Suprapubic skin (tissue), 4 donors: ENCODE measurements around the gene EIF5. TPM values are rescaled to one million over a fixed set of nuclear protein-coding genes. Genes with fewer than 3 reads are reported as not detected.

Experiments
- DNase-seq, 2 donors: peaks; one replicate each; pipeline ENCODE4 v3.0.0-alpha.2; 2019; ENCODE audit warnings: low spot score in 2 of 2
- H3K27ac ChIP-seq: fragments of 200-600 bp; sonication (generic); one replicate; pipeline ENCODE4 v1.5.1; 2019
- H3K27me3 ChIP-seq: fragments of 200-600 bp; sonication (generic); one replicate; pipeline ENCODE4 v1.5.1; 2019
- H3K36me3 ChIP-seq: fragments of 200-600 bp; sonication (generic); one replicate; pipeline ENCODE4 v1.5.1; 2019
- H3K4me1 ChIP-seq: fragments of 200-600 bp; sonication (generic); one replicate; pipeline ENCODE4 v1.5.1; 2019
- H3K4me3 ChIP-seq: fragments of 200-600 bp; sonication (generic); one replicate; pipeline ENCODE4 v1.5.1; 2019; ENCODE audit warnings: mild to moderate bottlenecking
- H3K9me3 ChIP-seq: fragments of 200-600 bp; sonication (generic); one replicate; pipeline ENCODE4 v1.5.1; 2019
- EP300 ChIP-seq: sonication (generic); formaldehyde crosslinking; IDR thresholded peaks from one replicate; pipeline ENCODE4 v1.6.1; 2017; ENCODE audit warnings: antibody characterized with exemption
- POLR2A ChIP-seq, 2 donors: fragments of 450-650 bp; IDR thresholded peaks; one replicate each; pipeline ENCODE4 v1.6.1; 2017; ENCODE audit warnings: antibody characterized with exemption in 2 of 2, mild to moderate bottlenecking in 2 of 2, moderate library complexity in 2 of 2
- POLR2AphosphoS5 ChIP-seq, 3 donors: sonication (generic); formaldehyde crosslinking; IDR thresholded peaks; one replicate each; pipeline ENCODE4 v1.6.1; 2017; ENCODE audit warnings: antibody characterized with exemption in 3 of 3
- WGBS: methylation state at CpG from one replicate; pipeline ENCODE4 v1.1.5; 2018; 5-methylcytosine and 5-hydroxymethylcytosine counted together
- total RNA-seq, 4 donors: library from RNA; depleted of rRNA; stranded (reverse); fragments of >200 nt; gene quantifications; one replicate each; pipeline ENCODE4 v1.1.0, GENCODE V29; 2016
- TF ChIP-seq, protein P1 (sequence below), 2 donors: fragments of 200-600 bp in 1 of 2; fragments of 450-650 bp in 1 of 2; sonication (generic) in 1 of 2; IDR thresholded peaks; one replicate each; pipeline ENCODE4 v1.5.1; 2016 to 2019; ENCODE audit warnings: antibody characterized with exemption in 2 of 2, mild to moderate bottlenecking in 1 of 2, moderate library complexity in 1 of 2

Gene EIF5
- total RNA-seq, 4 donors from 2014 or later: 167 to 241 (median 194) TPM

DNA sequence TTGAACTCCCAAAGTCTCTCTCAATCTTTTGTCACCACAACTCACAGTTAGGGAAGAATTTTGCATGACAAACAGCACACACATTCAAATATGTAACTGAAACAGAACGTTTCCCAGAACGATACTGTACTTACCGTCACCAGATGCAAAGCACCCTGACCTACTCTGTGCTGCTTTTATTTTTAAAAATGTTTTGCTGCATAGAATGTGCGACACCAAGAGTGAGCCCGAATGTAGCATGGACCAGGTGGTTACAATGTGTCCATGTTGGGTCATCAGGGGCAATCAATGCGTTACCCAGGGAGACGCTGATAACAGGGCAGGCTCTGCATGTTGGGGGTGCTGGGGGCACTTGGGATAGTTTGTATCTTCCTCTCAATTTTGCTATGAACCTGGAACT lies 14.6 kb upstream of the EIF5 start:
- Histone ChIP-seq H3K4me3 (no peak overlapping the region), H3K27ac (no peak overlapping the region), H3K4me1 (no peaks in the 10 kb centered on the region), H3K27me3 (no peaks in the 10 kb centered on the region), H3K9me3 (no peaks in the 10 kb centered on the region), H3K36me3 (no peaks in the 10 kb centered on the region)
- WGBS: 90% methylated on average over 7 of the region's 7 CpGs
- TF ChIP-seq POLR2A (IDR thresholded peaks at IDR 0.05): no peak
- TF ChIP-seq POLR2AphosphoS5 (IDR thresholded peaks at IDR 0.05): no peak
- TF ChIP-seq EP300: no peak
- TF ChIP-seq, protein P1, sequence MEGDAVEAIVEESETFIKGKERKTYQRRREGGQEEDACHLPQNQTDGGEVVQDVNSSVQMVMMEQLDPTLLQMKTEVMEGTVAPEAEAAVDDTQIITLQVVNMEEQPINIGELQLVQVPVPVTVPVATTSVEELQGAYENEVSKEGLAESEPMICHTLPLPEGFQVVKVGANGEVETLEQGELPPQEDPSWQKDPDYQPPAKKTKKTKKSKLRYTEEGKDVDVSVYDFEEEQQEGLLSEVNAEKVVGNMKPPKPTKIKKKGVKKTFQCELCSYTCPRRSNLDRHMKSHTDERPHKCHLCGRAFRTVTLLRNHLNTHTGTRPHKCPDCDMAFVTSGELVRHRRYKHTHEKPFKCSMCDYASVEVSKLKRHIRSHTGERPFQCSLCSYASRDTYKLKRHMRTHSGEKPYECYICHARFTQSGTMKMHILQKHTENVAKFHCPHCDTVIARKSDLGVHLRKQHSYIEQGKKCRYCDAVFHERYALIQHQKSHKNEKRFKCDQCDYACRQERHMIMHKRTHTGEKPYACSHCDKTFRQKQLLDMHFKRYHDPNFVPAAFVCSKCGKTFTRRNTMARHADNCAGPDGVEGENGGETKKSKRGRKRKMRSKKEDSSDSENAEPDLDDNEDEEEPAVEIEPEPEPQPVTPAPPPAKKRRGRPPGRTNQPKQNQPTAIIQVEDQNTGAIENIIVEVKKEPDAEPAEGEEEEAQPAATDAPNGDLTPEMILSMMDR (IDR thresholded peaks at IDR 0.05): no peak
- no peak for DNase-seq

DNA sequence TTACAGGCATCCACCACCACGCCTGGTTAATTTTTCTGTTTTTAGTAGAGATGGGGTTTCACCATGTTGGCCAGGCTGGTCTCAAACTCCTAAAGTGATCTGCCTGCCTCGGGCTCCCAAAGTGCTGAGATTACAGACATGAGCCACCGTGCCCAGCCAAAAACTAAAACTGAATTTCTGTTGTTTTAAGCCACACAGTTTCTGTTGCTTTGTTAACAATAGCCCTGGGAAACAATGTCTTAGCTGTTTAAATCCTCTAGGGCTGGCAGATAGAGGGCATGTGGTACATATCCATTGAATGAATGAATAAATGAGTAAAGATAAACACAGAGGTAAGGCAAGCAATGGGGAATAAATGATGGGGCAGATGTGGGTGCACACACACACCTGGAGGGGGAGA lies 8.0 kb upstream of the EIF5 start:
- DNase-seq: no peak
- H3K27me3 ChIP-seq: no peaks in the 10 kb centered on the region
- TF ChIP-seq POLR2A (IDR thresholded peaks at IDR 0.05) (no peak), EP300 (no peak), POLR2AphosphoS5 (IDR thresholded peaks at IDR 0.05) (no peak)
- TF ChIP-seq, protein P1 (IDR thresholded peaks at IDR 0.05): no peak
- no peaks in the 10 kb centered on the region for H3K9me3 ChIP-seq
- H3K27ac ChIP-seq: no peak overlapping the region
- 81% methylated on average over 3 of the region's 3 CpGs for WGBS
- no peaks in the 10 kb centered on the region for H3K36me3 ChIP-seq
- H3K4me1 ChIP-seq: no peaks in the 10 kb centered on the region
- H3K4me3 ChIP-seq: no peak overlapping the region

DNA sequence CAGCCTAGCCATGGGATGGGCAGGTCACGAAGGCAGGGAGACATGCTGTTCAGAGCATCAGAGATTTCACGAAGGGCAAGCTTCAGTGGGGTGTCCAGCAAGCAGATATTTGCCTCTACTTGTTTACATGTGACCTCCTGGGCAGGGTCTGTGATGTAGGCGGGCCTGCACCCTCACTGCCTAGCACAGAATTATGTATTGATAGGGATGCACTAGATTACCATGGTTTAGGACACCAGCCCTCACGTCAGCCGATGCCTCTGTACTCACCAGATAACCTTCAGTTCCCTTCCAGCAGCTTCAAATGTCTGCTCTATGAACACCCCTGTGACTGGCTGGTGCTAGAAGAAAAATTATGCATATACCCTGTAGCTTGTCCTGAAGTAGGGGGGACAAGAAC lies 5.1 kb upstream of the EIF5 start:
- H3K27ac ChIP-seq: no peak overlapping the region

DNA sequence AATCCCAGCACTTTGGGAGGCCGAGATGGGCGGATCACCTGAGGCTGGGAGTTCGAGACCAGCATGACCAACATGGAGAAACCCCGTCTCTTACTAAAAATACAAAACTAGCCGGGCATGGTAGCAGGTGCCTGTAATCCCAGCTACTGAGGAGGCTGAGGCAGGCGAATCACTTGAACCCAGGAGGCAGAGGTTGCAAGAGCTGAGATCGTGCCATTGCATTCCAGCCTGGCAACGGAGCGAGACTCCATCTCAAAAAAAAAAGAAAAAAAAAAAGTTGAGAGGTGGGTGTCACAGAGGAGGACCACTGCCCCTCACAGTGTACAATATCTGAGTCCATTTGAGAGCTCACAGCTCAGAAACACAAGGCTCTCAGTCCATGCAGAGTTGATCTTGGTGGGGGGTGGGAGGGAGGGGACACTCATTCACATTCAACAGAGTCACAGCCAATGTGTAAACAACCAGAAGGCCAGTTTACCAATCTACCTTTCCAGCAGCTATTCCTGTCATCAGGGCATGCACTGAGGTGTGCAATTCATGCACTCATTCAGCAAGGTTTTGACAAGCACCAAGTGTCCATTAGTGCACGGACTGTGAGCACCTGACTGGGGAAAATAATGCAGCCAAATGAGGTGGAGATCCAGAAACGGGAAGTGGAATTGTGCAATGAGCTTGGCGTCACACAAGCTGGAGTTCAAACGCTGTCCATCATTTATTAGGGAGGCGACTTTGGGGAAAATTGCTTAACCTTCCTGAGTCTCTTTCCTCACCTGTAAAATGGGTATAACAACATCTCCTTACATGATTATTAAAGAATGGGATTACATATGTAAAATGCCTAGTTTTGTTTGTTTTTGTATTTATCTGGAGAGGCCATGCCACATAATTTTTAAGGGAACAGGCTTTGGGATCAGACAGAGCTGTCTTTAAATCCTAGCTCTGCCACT lies 4.4 kb upstream of the EIF5 start:
- Histone ChIP-seq H3K9me3 (no peaks in the 10 kb centered on the region), H3K27ac (no peak overlapping the region)
- DNase-seq: peak in 1 of 2 donors; percentile 62

More for the DNA sequence above, 5.1 kb upstream of the EIF5 start:
- Histone ChIP-seq H3K4me3 (no peak overlapping the region), H3K36me3 (no peaks in the 10 kb centered on the region), H3K27me3 (no peaks in the 10 kb centered on the region), H3K4me1 (peaks cover 15% of the 10 kb centered on the region), H3K9me3 (no peaks in the 10 kb centered on the region)
- DNase-seq: peak in 1 of 2 donors; percentile 35
- TF ChIP-seq EP300 (no peak), POLR2A (IDR thresholded peaks at IDR 0.05) (no peak), POLR2AphosphoS5 (IDR thresholded peaks at IDR 0.05) (no peak)
- TF ChIP-seq, protein P1 (IDR thresholded peaks at IDR 0.05): no peak
- 96% methylated on average over 5 of the region's 5 CpGs for WGBS

DNA sequence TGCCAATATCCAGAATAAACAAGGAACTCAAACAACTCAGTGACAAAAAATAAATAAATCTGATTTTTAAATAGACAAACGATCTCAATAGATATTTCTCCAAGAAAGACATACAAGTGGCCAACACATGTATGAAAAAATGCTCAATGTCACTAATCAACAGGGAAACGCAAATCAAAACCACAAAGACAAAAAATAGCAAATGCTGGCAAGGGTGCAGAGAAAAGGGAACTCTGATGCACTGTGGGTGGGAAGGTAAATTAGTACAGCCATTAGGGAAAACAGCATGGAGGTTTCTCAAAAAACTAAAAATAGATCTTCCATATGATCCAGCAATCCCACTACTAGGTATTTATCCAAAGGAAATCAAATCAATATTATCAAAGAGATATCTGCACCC lies 3.5 kb upstream of the EIF5 start:
- no peaks in the 10 kb centered on the region for H3K9me3 ChIP-seq
- no peak overlapping the region for H3K4me3 ChIP-seq
- DNase-seq: peak in 1 of 2 donors; percentile 4
- H3K36me3 ChIP-seq: no peaks in the 10 kb centered on the region
- H3K4me1 ChIP-seq: peaks cover 18% of the 10 kb centered on the region
- WGBS: 41% methylated on average over 2 of the region's 2 CpGs
- no peak for TF ChIP-seq POLR2AphosphoS5 (IDR thresholded peaks at IDR 0.05)
- TF ChIP-seq POLR2A (IDR thresholded peaks at IDR 0.05): no peak
- TF ChIP-seq, protein P1 (IDR thresholded peaks at IDR 0.05): no peak
- no peak for TF ChIP-seq EP300
- no peak overlapping the region for H3K27ac ChIP-seq
- H3K27me3 ChIP-seq: no peaks in the 10 kb centered on the region

More for the DNA sequence above, 4.4 kb upstream of the EIF5 start:
- H3K4me1 ChIP-seq: peaks cover 15% of the 10 kb centered on the region
- 72% methylated on average over 14 of the region's 14 CpGs for WGBS
- H3K27me3 ChIP-seq: no peaks in the 10 kb centered on the region
- H3K36me3 ChIP-seq: no peaks in the 10 kb centered on the region
- TF ChIP-seq POLR2A (IDR thresholded peaks at IDR 0.05) (no peak), POLR2AphosphoS5 (IDR thresholded peaks at IDR 0.05) (peak in 1 of 3 donors; percentile 18)
- H3K4me3 ChIP-seq: no peak overlapping the region
